CD14-positive monocyte (primary cell): ENCODE data around the gene LUZP4. TPM values are rescaled to one million over a fixed set of nuclear protein-coding genes. Genes with fewer than 3 reads are reported as not detected.

ENCODE experiments used
- DNase-seq, 3 donors: peaks; one replicate each; pipeline ENCODE4 v3.0.0-alpha.2; 2011 to 2022
- H2AFZ ChIP-seq: 2 replicates; pipeline ENCODE4 v1.6.0; 2012; ENCODE audit warnings: mild to moderate bottlenecking, low read depth, low read length, inconsistent platforms; ENCODE audit not compliant: insufficient read depth, poor library complexity, severe bottlenecking
- H3K27ac ChIP-seq, 2 donors: 1 replicate in 1 of 2; 2 replicates in 1 of 2; pipeline ENCODE4 v1.5.1; 2012 to 2013; ENCODE audit warnings: low read length in 2 of 2, control low read depth in 1 of 2, inconsistent platforms in 1 of 2, low read depth in 1 of 2, mild to moderate bottlenecking in 1 of 2
- H3K27me3 ChIP-seq, 2 donors: one replicate each; pipeline versions ENCODE4 v1.6.0 to v1.6.1; 2011 to 2013; ENCODE audit warnings: low read length in 2 of 2; ENCODE audit not compliant: control insufficient read depth in 2 of 2, insufficient read depth in 2 of 2
- H3K36me3 ChIP-seq, 2 donors: replicated peaks in 1 of 2; 1 replicate in 1 of 2; 2 replicates in 1 of 2; pipeline versions ENCODE4 v1.5.1 to v1.6.1; 2012 to 2013; ENCODE audit warnings: low read length in 2 of 2, control low read depth in 1 of 2, inconsistent platforms in 1 of 2, mild to moderate bottlenecking in 1 of 2; ENCODE audit not compliant: insufficient read depth in 2 of 2, control insufficient read depth in 1 of 2
- H3K4me1 ChIP-seq, 2 donors: 1 replicate in 1 of 2; 2 replicates in 1 of 2; pipeline versions ENCODE4 v1.5.1 to v1.6.1; 2012 to 2013; ENCODE audit warnings: low read length in 2 of 2, control low read depth in 1 of 2, inconsistent platforms in 1 of 2, mild to moderate bottlenecking in 1 of 2, moderate library complexity in 1 of 2; ENCODE audit not compliant: insufficient read depth in 2 of 2, control insufficient read depth in 1 of 2
- H3K4me2 ChIP-seq: replicated peaks from 2 replicates; pipeline ENCODE3; 2012; ENCODE audit warnings: low read length, moderate library complexity, mild to moderate bottlenecking; ENCODE audit not compliant: poor library complexity, severe bottlenecking; ENCODE audit errors: extremely low read depth
- H3K4me3 ChIP-seq, 3 experiments: fragments of 200-600 bp in 1 of 3; sonication (generic) in 1 of 3; replicated peaks in 1 of 3; 1 replicate in 2 of 3; 2 replicates in 1 of 3; pipeline ENCODE4 v1.5.1; 2011 to 2013; ENCODE audit warnings: low read length in 3 of 3, mild to moderate bottlenecking in 3 of 3, control low read depth in 2 of 3, low read depth in 2 of 3, inconsistent platforms in 1 of 3, moderate library complexity in 1 of 3
- H3K79me2 ChIP-seq: 2 replicates; pipeline ENCODE4 v1.6.0; 2012; ENCODE audit warnings: mild to moderate bottlenecking, control low read depth, inconsistent platforms, low read length, moderate library complexity; ENCODE audit not compliant: insufficient read depth
- H3K9ac ChIP-seq: 2 replicates; pipeline ENCODE4 v1.6.0; 2017; ENCODE audit warnings: low read length, mild to moderate bottlenecking; ENCODE audit not compliant: insufficient read depth, poor library complexity, severe bottlenecking
- H3K9me3 ChIP-seq, 2 donors: replicated peaks in 1 of 2; 1 replicate in 1 of 2; 2 replicates in 1 of 2; pipeline versions ENCODE4 v1.5.1 to v1.6.1; 2012 to 2013; ENCODE audit warnings: low read length in 2 of 2, control low read depth in 1 of 2; ENCODE audit not compliant: control insufficient read depth in 1 of 2, insufficient read depth in 1 of 2
- H4K20me1 ChIP-seq: 2 replicates; pipeline ENCODE4 v1.6.0; 2012; ENCODE audit warnings: mild to moderate bottlenecking, low read length, control low read depth, moderate library complexity; ENCODE audit not compliant: insufficient read depth
- H3K27ac Mint-ChIP-seq, 7 donors: one replicate each; pipeline ENCODE4 v1.8.0; 2020; ENCODE audit warnings: mild to moderate bottlenecking in 7 of 7, mixed read lengths in 7 of 7, moderate library complexity in 6 of 7, inconsistent platforms in 2 of 7
- H3K27me3 Mint-ChIP-seq, 3 donors: one replicate each; pipeline ENCODE4 v1.8.0; 2021 to 2022; ENCODE audit warnings: low read depth in 3 of 3, mild to moderate bottlenecking in 3 of 3, mixed read lengths in 3 of 3, moderate library complexity in 3 of 3, inconsistent platforms in 1 of 3
- H3K36me3 Mint-ChIP-seq, 2 donors: one replicate each; pipeline ENCODE4 v1.8.0; 2020; ENCODE audit warnings: mixed read lengths in 2 of 2, inconsistent platforms in 1 of 2, mild to moderate bottlenecking in 1 of 2
- H3K4me1 Mint-ChIP-seq: one replicate; pipeline ENCODE4 v1.8.0; 2020; ENCODE audit warnings: mild to moderate bottlenecking, mixed read lengths
- H3K4me3 Mint-ChIP-seq, 2 donors: one replicate each; pipeline ENCODE4 v1.8.0; 2020; ENCODE audit warnings: mild to moderate bottlenecking in 2 of 2, mixed read lengths in 2 of 2, moderate library complexity in 1 of 2
- H3K9me3 Mint-ChIP-seq, 7 donors: one replicate each; pipeline ENCODE4 v1.8.0; 2020 to 2022; ENCODE audit warnings: mixed read lengths in 7 of 7, mild to moderate bottlenecking in 6 of 7, moderate library complexity in 6 of 7, inconsistent platforms in 2 of 7
- CTCF ChIP-seq: fragments of 200-600 bp; IDR thresholded peaks from one replicate; pipeline ENCODE4 v1.8.0; 2022; ENCODE audit warnings: antibody characterized with exemption, mild to moderate bottlenecking
- WGBS: methylation state at CpG from one replicate; pipeline ENCODE4 v1.1.5; 2013; ENCODE audit warnings: missing lambda C conversion rate; ENCODE audit not compliant: insufficient coverage; 5-methylcytosine and 5-hydroxymethylcytosine counted together
- intact Hi-C, 2 donors: fragments of 100-400 bp; cut with micrococcal nuclease; formaldehyde crosslinking; loops; one replicate each; pipeline versions ENCODE4 v1.15.0 to v1.15.1; 2023
- polyA plus RNA-seq, 3 donors: library from polyadenylated mRNA; depleted of rRNA in 1 of 3; unstranded in 2 of 3; stranded (reverse) in 1 of 3; fragments of 300-500 nt in 2 of 3; fragments of >200 nt in 1 of 3; fragmentation: Illumina TruSeq in 2 of 3; gene quantifications; 1 replicate in 2 of 3; 2 replicates in 1 of 3; pipeline ENCODE4 v1.2.3, GENCODE V29; 2012 to 2021

Gene LUZP4
- polyA plus RNA-seq, 3 donors = not detected

GRCh38 chrX:115333446-115333845, 43.9 kb downstream of the LUZP4 start:
- intact Hi-C loops = no loop called here
- WGBS = no CpG with 5 or more reads among the region's 6 CpGs
- Mint-ChIP-seq H3K9me3 (peaks cover 0 to 2% (median 0%) of the 10 kb centered on the region in 7 donors), H3K4me1 (no peaks in the 10 kb centered on the region), H3K27me3 (peaks cover 0 to 14% (median 2%) of the 10 kb centered on the region in 3 donors), H3K36me3 (no peaks in the 10 kb centered on the region), H3K4me3 (no peak overlapping the region), H3K27ac (no peak overlapping the region)
- H3K4me1 ChIP-seq = no peaks in the 10 kb centered on the region
- no peak overlapping the region for H3K4me2 ChIP-seq
- no peak overlapping the region for H3K27ac ChIP-seq
- no peaks in the 10 kb centered on the region for H3K9me3 ChIP-seq
- no peak for DNase-seq
- no peaks in the 10 kb centered on the region for H4K20me1 ChIP-seq
- H3K9ac ChIP-seq = no peak overlapping the region
- no peak overlapping the region for H2AFZ ChIP-seq
- H3K36me3 ChIP-seq = no peaks in the 10 kb centered on the region
- H3K79me2 ChIP-seq = no peaks in the 10 kb centered on the region
- peaks cover 0 to 4% of the 10 kb centered on the region in 2 donors for H3K27me3 ChIP-seq
- TF ChIP-seq CTCF = no peak
- H3K4me3 ChIP-seq = no peak overlapping the region

DNA sequence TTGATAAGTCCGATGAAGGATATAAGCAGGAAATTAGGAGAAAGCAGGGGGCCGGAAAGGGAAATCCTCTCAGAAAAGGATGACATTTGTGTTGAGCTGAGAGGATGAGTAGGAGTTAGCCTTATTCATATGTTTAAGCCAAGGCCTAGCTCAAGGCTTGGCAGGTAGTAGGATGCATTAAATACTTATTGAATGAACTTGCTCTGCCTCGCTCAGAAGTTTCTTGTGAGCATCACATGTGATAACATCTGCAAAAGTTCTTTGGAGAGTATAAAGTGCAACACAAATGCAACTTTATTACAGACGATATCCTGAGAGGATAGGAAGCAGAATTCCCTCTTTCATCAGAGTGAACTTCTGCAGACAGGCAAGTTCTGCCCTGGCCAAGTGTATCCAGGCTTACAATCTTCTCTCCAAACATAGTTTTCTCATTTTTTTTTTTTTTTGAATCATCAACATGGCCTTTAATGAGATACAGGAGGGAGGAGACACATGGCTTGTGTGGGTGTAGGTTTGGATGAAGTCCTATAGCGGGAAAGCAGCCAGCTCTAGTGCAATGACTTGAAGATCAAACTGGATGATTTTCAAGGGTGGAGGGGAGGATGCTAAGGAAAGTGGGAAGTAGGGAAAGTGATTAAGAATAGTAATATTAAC, 48.1 kb downstream of the LUZP4 start:
- Histone ChIP-seq H2AFZ (no peak overlapping the region), H3K79me2 (no peaks in the 10 kb centered on the region), H3K4me1 (no peaks in the 10 kb centered on the region), H3K9ac (no peak overlapping the region), H3K36me3 (no peaks in the 10 kb centered on the region), H3K9me3 (no peaks in the 10 kb centered on the region), H3K27me3 (peaks cover 0 to 2% of the 10 kb centered on the region in 2 donors), H3K4me3 (no peak overlapping the region), H3K4me2 (no peak overlapping the region), H4K20me1 (no peaks in the 10 kb centered on the region), H3K27ac (no peak overlapping the region)
- H3K27me3 Mint-ChIP-seq = peaks cover 0 to 11% (median 2%) of the 10 kb centered on the region in 3 donors
- no peak for DNase-seq
- no peaks in the 10 kb centered on the region for H3K9me3 Mint-ChIP-seq
- WGBS = no CpG with 5 or more reads among the region's 5 CpGs
- TF ChIP-seq CTCF = no peak
- no peak overlapping the region for H3K27ac Mint-ChIP-seq
- no peaks in the 10 kb centered on the region for H3K36me3 Mint-ChIP-seq
- H3K4me3 Mint-ChIP-seq = no peak overlapping the region
- intact Hi-C loops = no loop called here
- no peaks in the 10 kb centered on the region for H3K4me1 Mint-ChIP-seq
